Parathyroid adenoma (tissue), 2 donors: ENCODE data around the gene STXBP5.

Experiments used
- H2AFZ ChIP-seq: fragments of 300-600 bp; sonication (generic); one replicate; pipeline ENCODE4 v1.7.0; 2017; ENCODE audit warnings: antibody characterized with exemption, mild to moderate bottlenecking
- H3K27ac ChIP-seq: fragments of 300-600 bp; sonication (generic); one replicate; pipeline ENCODE4 v1.7.0; 2017
- H3K27me3 ChIP-seq: fragments of 300-600 bp; sonication (generic); one replicate; pipeline ENCODE4 v1.7.0; 2017; ENCODE audit warnings: low read length; ENCODE audit not compliant: control insufficient read depth, insufficient read depth
- H3K36me3 ChIP-seq: fragments of 300-600 bp; sonication (generic); one replicate; pipeline ENCODE4 v1.7.0; 2017; ENCODE audit warnings: low read length; ENCODE audit not compliant: control insufficient read depth, insufficient read depth
- H3K4me1 ChIP-seq: fragments of 300-600 bp; sonication (generic); one replicate; pipeline ENCODE4 v1.7.0; 2017; ENCODE audit warnings: control low read depth
- H3K4me2 ChIP-seq: fragments of 300-600 bp; sonication (generic); one replicate; pipeline ENCODE4 v1.7.0; 2017; ENCODE audit warnings: low read length
- H3K4me3 ChIP-seq: fragments of 300-600 bp; sonication (generic); one replicate; pipeline ENCODE4 v1.7.0; 2017; ENCODE audit warnings: low read depth, low read length
- H3K79me2 ChIP-seq: fragments of 300-600 bp; sonication (generic); one replicate; pipeline ENCODE4 v1.7.0; 2017; ENCODE audit warnings: control low read depth
- H3K9ac ChIP-seq: fragments of 300-600 bp; sonication (generic); one replicate; pipeline ENCODE4 v1.7.0; 2017; ENCODE audit warnings: mild to moderate bottlenecking
- H3K9me3 ChIP-seq: fragments of 300-600 bp; sonication (generic); one replicate; pipeline ENCODE4 v1.7.0; 2017; ENCODE audit warnings: low read length; ENCODE audit not compliant: control insufficient read depth
- CTCF ChIP-seq: fragments of 300-600 bp; sonication (generic); IDR thresholded peaks from one replicate; pipeline ENCODE4 v1.7.0; 2017; ENCODE audit warnings: antibody characterized with exemption, mild to moderate bottlenecking
- donor health status: primary hyperparathyroidism.

The STXBP5 gene

GRCh38 chr6:147331401-147331800 lies 127.2 kb downstream of the STXBP5 start:
- Histone ChIP-seq H3K27me3 (no peaks in the 10 kb centered on the region), H2AFZ (no peak overlapping the region), H3K9me3 (no peaks in the 10 kb centered on the region), H3K36me3 (no peaks in the 10 kb centered on the region), H3K4me2 (no peak overlapping the region), H3K4me1 (peaks cover 21% of the 10 kb centered on the region), H3K27ac (no peak overlapping the region), H3K79me2 (peaks cover 10% of the 10 kb centered on the region), H3K4me3 (no peak overlapping the region), H3K9ac (no peak overlapping the region)
- no peak for TF ChIP-seq CTCF

GRCh38 chr6:147337921-147338320 lies 133.7 kb downstream of the STXBP5 start:
- Histone ChIP-seq H3K27me3 (no peaks in the 10 kb centered on the region), H3K79me2 (no peaks in the 10 kb centered on the region), H3K9ac (no peak overlapping the region), H3K4me3 (no peak overlapping the region), H3K36me3 (no peaks in the 10 kb centered on the region), H3K27ac (no peak overlapping the region), H3K4me2 (no peak overlapping the region), H2AFZ (no peak overlapping the region), H3K9me3 (no peaks in the 10 kb centered on the region), H3K4me1 (no peaks in the 10 kb centered on the region)
- TF ChIP-seq CTCF = no peak

- H3K27me3 ChIP-seq = no peaks in the 10 kb centered on the region
- TF ChIP-seq CTCF = no peak
Observed at GRCh38 chr6:147341486-147341885, 137.3 kb downstream of the STXBP5 start.

GRCh38 chr6:147345902-147346301 lies 141.7 kb downstream of the STXBP5 start:
- no peak for TF ChIP-seq CTCF
- no peaks in the 10 kb centered on the region for H3K27me3 ChIP-seq

More at GRCh38 chr6:147341486-147341885, 137.3 kb downstream of the STXBP5 start:
- H3K36me3 ChIP-seq = no peaks in the 10 kb centered on the region
- no peaks in the 10 kb centered on the region for H3K4me1 ChIP-seq
- no peak overlapping the region for H3K27ac ChIP-seq
- no peaks in the 10 kb centered on the region for H3K9me3 ChIP-seq
- H3K4me2 ChIP-seq = no peak overlapping the region
- H3K4me3 ChIP-seq = no peak overlapping the region
- H3K9ac ChIP-seq = no peak overlapping the region
- no peaks in the 10 kb centered on the region for H3K79me2 ChIP-seq
- H2AFZ ChIP-seq = no peak overlapping the region

GRCh38 chr6:147347179-147347881 lies 143.1 kb downstream of the STXBP5 start:
- Histone ChIP-seq H3K9me3 (no peaks in the 10 kb centered on the region), H3K36me3 (no peaks in the 10 kb centered on the region), H2AFZ (no peak overlapping the region), H3K79me2 (no peaks in the 10 kb centered on the region), H3K4me1 (peaks cover 3% of the 10 kb centered on the region), H3K27ac (no peak overlapping the region), H3K4me2 (no peak overlapping the region), H3K27me3 (no peaks in the 10 kb centered on the region), H3K4me3 (no peak overlapping the region), H3K9ac (no peak overlapping the region)
- no peak for TF ChIP-seq CTCF

More at GRCh38 chr6:147345902-147346301, 141.7 kb downstream of the STXBP5 start:
- no peak overlapping the region for H2AFZ ChIP-seq
- H3K4me3 ChIP-seq = no peak overlapping the region
- no peak overlapping the region for H3K27ac ChIP-seq
- no peaks in the 10 kb centered on the region for H3K79me2 ChIP-seq
- no peak overlapping the region for H3K4me2 ChIP-seq
- H3K9ac ChIP-seq = no peak overlapping the region
- no peaks in the 10 kb centered on the region for H3K9me3 ChIP-seq
- H3K4me1 ChIP-seq = peaks cover 3% of the 10 kb centered on the region
- H3K36me3 ChIP-seq = no peaks in the 10 kb centered on the region
